Stimulated activated CD4-positive, alpha-beta T cell treated with anti-CD3 and anti-CD28 coated beads, Interleukin-4, amount 100 ng/mL, for 1 hour (primary cell): ENCODE measurements around the gene TTLL13.
"Not testable (repeated sequence)": the region's sequence is repeated elsewhere in the genome, so short reads cannot be mapped to it uniquely, and the experiment has no call there.

Source experiments
- DNase-seq: peaks from one replicate; pipeline ENCODE4 v3.0.0-alpha.2; 2020

The TTLL13 gene

GRCh38 chr15:90241343-90242192 lies 7.8 kb upstream of the TTLL13 start:
- DNase-seq, result no peak

GRCh38 chr15:90243943-90244639 lies 5.3 kb upstream of the TTLL13 start:
- no peak for DNase-seq

GRCh38 chr15:90248789-90249202 lies 560 bp upstream of the TTLL13 start:
- no peak for DNase-seq

- DNase-seq, result no peak
Measured at GRCh38 chr15:90257776-90258175, 8.4 kb downstream of the TTLL13 start.

GRCh38 chr15:90259524-90259923 lies 10.2 kb downstream of the TTLL13 start:
- no peak for DNase-seq

- DNase-seq, result not testable (repeated sequence)
Measured at GRCh38 chr15:90260731-90261130, 11.4 kb downstream of the TTLL13 start.

GRCh38 chr15:90261811-90262210 lies 12.5 kb downstream of the TTLL13 start:
- no peak for DNase-seq

- no peak for DNase-seq
Measured at GRCh38 chr15:90262426-90262825, 13.1 kb downstream of the TTLL13 start.

GRCh38 chr15:90264671-90265070 lies 15.3 kb downstream of the TTLL13 start:
- DNase-seq, result no peak

GRCh38 chr15:90265271-90266060 lies 16.1 kb downstream of the TTLL13 start, which contains the start of gene NGRN:
Gene NGRN (plus strand): TSS chr15:90265672. CDS start chr15:90265713, 41 bp downstream.
- peak; percentile 91 for DNase-seq

- DNase-seq, result peak; percentile 50
Measured at GRCh38 chr15:90266061-90266431, 16.7 kb downstream of the TTLL13 start.

- peak; percentile 11 for DNase-seq
Measured at GRCh38 chr15:90266485-90266884, 17.1 kb downstream of the TTLL13 start.

GRCh38 chr15:90268415-90268814 lies 19.1 kb downstream of the TTLL13 start:
- no peak for DNase-seq

GRCh38 chr15:90270502-90271150 lies 21.3 kb downstream of the TTLL13 start:
- no peak for DNase-seq

GRCh38 chr15:90271459-90272166 lies 22.3 kb downstream of the TTLL13 start:
- DNase-seq, result no peak

GRCh38 chr15:90278467-90278866 lies 29.1 kb downstream of the TTLL13 start:
- DNase-seq, result not testable (repeated sequence)

GRCh38 chr15:90280743-90281142 lies 31.4 kb downstream of the TTLL13 start:
- DNase-seq, result not testable (repeated sequence)

- DNase-seq, result not testable (repeated sequence)
Measured at GRCh38 chr15:90281637-90282036, 32.3 kb downstream of the TTLL13 start.

- no peak for DNase-seq
Measured at GRCh38 chr15:90286678-90287077, 37.3 kb downstream of the TTLL13 start.

GRCh38 chr15:90287101-90287500 lies 37.7 kb downstream of the TTLL13 start:
- DNase-seq, result no peak

- no peak for DNase-seq
Measured at GRCh38 chr15:90287946-90288345, 38.6 kb downstream of the TTLL13 start.
